ENCODE measurements around the gene PBX3. TPM values are rescaled to one million over a fixed set of nuclear protein-coding genes. Genes with fewer than 3 reads are reported as not detected.

PBX3 gene
- total and polyA plus RNA-seq, 2 donors (not counting 1 experiment from before 2014, with no cell fraction given) = 15.5 to 39.0 TPM

DNA sequence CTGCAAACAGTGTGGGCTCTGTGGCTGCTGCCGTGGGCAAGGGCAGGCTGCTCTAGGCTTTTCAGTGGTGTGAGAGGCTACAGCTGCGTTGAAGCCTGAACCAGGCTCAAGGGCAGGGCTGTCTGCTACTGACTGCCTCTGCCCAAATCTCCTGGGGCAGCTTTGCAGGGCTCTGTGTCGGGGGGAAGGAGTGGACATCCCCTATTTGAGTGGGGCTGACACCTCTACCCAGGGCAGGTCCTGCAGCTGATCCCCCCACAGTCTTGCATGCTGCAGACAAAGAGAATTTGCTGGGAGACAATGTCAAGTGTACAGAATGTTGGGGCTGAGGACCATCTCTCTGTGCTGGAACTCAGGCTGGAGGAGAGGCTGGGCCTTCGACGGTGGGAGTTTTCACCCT, 240.2 kb downstream of the PBX3 start:
- Histone ChIP-seq H4K20me1 (ENCODE audit: control insufficient read depth, insufficient read depth, low read length, poor library complexity, severe bottlenecking) (no peaks in the 10 kb centered on the region), H3K27me3 (replicated peaks in 1 of 4; ENCODE audit: control extremely low read depth in 1 of 4, control insufficient read depth in 3 of 4, insufficient read depth in 4 of 4, low read length in 3 of 4) (peaks cover 0 to 4% (median 0%) of the 10 kb centered on the region in 4 experiments), H3K9me3 (ENCODE audit: control extremely low read depth in 1 of 3, control insufficient read depth in 2 of 3, insufficient read depth in 1 of 3, low read length in 2 of 3) (peaks cover 0 to 5% (median 0%) of the 10 kb centered on the region in 3 donors), H3K4me3 (ENCODE audit: control extremely low read depth in 1 of 5, extremely low read depth in 1 of 5, insufficient read depth in 1 of 5, low read depth in 2 of 5, low read length in 4 of 5) (no peak overlapping the region), H3K4me2 (replicated peaks; ENCODE audit: low read depth, low read length, poor library complexity, severe bottlenecking) (no peak overlapping the region), H3K79me2 (ENCODE audit: control insufficient read depth, insufficient read depth, low read length) (no peaks in the 10 kb centered on the region), H3K27ac (ENCODE audit: low read length in 2 of 2) (no peak overlapping the region), H3K9ac (ENCODE audit: low read length) (no peak overlapping the region), H3K36me3 (replicated peaks in 1 of 2; ENCODE audit: control extremely low read depth in 1 of 2, control insufficient read depth in 1 of 2, extremely low read depth in 1 of 2, insufficient read depth in 2 of 2, low read length in 1 of 2) (no peaks in the 10 kb centered on the region), H3K4me1 (ENCODE audit: control insufficient read depth in 2 of 2, insufficient read depth in 2 of 2, low read length in 2 of 2) (no peaks in the 10 kb centered on the region), H2AFZ (ENCODE audit: insufficient read depth, low read depth, low read length, poor library complexity, severe bottlenecking) (no peak overlapping the region)
- no peak for DNase-seq
- intact Hi-C loops (cut with micrococcal nuclease) = no loop called here
- H3K27ac Mint-ChIP-seq = no peak overlapping the region
- peaks cover 4% of the 10 kb centered on the region for H3K9me3 Mint-ChIP-seq (ENCODE audit: insufficient read depth)
- ChIA-PET CTCF (no interaction called here), POLR2A (no interaction called here)
- no peaks in the 10 kb centered on the region for H3K4me1 Mint-ChIP-seq
- peaks cover 7% of the 10 kb centered on the region for H3K27me3 Mint-ChIP-seq
- WGBS (ENCODE audit: insufficient coverage) = 64% methylated on average over 3 of the region's 5 CpGs
- ATAC-seq (ENCODE audit: low read depth) = no peak
- TF ChIP-seq EZH2 (IDR thresholded peaks at IDR 0.05; ENCODE audit: borderline replicate concordance, insufficient read depth, low read depth, low read length, poor library complexity, severe bottlenecking) (no peak), CTCF (IDR thresholded peaks at IDR 0.05) (no peak)
- no peak overlapping the region for H3K4me3 Mint-ChIP-seq

- intact Hi-C loops (cut with micrococcal nuclease) = no loop called here
- H3K27ac ChIP-seq (ENCODE audit: low read length in 2 of 2) = no peak overlapping the region
- WGBS (ENCODE audit: insufficient coverage) = 93% methylated on average over 7 of the region's 9 CpGs
- Mint-ChIP-seq H3K9me3 (ENCODE audit: insufficient read depth) (peaks cover 4% of the 10 kb centered on the region), H3K4me1 (no peaks in the 10 kb centered on the region), H3K4me3 (no peak overlapping the region), H3K27ac (no peak overlapping the region), H3K27me3 (peaks cover 4% of the 10 kb centered on the region)
- no peak for DNase-seq
- no peak overlapping the region for H2AFZ ChIP-seq (ENCODE audit: insufficient read depth, low read depth, low read length, poor library complexity, severe bottlenecking)
- H3K36me3 ChIP-seq (replicated peaks in 1 of 2; ENCODE audit: control extremely low read depth in 1 of 2, control insufficient read depth in 1 of 2, extremely low read depth in 1 of 2, insufficient read depth in 2 of 2, low read length in 1 of 2) = no peaks in the 10 kb centered on the region
- no peaks in the 10 kb centered on the region for H4K20me1 ChIP-seq (ENCODE audit: control insufficient read depth, insufficient read depth, low read length, poor library complexity, severe bottlenecking)
- H3K4me2 ChIP-seq (replicated peaks; ENCODE audit: low read depth, low read length, poor library complexity, severe bottlenecking) = no peak overlapping the region
- no peaks in the 10 kb centered on the region for H3K4me1 ChIP-seq (ENCODE audit: control insufficient read depth in 2 of 2, insufficient read depth in 2 of 2, low read length in 2 of 2)
- TF ChIP-seq EZH2 (IDR thresholded peaks at IDR 0.05; ENCODE audit: borderline replicate concordance, insufficient read depth, low read depth, low read length, poor library complexity, severe bottlenecking) = no peak
- no peak for TF ChIP-seq CTCF (IDR thresholded peaks at IDR 0.05)
- ChIA-PET CTCF (no interaction called here), POLR2A (no interaction called here)
- peaks cover 0 to 3% (median 0%) of the 10 kb centered on the region in 3 donors for H3K9me3 ChIP-seq (ENCODE audit: control extremely low read depth in 1 of 3, control insufficient read depth in 2 of 3, insufficient read depth in 1 of 3, low read length in 2 of 3)
- no peak for ATAC-seq (ENCODE audit: low read depth)
- H3K4me3 ChIP-seq (ENCODE audit: control extremely low read depth in 1 of 5, extremely low read depth in 1 of 5, insufficient read depth in 1 of 5, low read depth in 2 of 5, low read length in 4 of 5) = no peak overlapping the region
- H3K27me3 ChIP-seq (replicated peaks in 1 of 4; ENCODE audit: control extremely low read depth in 1 of 4, control insufficient read depth in 3 of 4, insufficient read depth in 4 of 4, low read length in 3 of 4) = peaks cover 0 to 2% (median 0%) of the 10 kb centered on the region in 4 experiments
- H3K9ac ChIP-seq (ENCODE audit: low read length) = no peak overlapping the region
- H3K79me2 ChIP-seq (ENCODE audit: control insufficient read depth, insufficient read depth, low read length) = no peaks in the 10 kb centered on the region
These were observed 241.4 kb downstream of the PBX3 start for GRCh38 chr9:125988479-125989050.

Measured in B cell (primary cell).